HCT116 (cell line): ENCODE data around the gene IL5. TPM values are rescaled to one million over a fixed set of nuclear protein-coding genes. Genes with fewer than 3 reads are reported as not detected.
A peak's percentile ranks its signal among the peaks of the same experiment; 100 is the strongest.

Experiments used
- ATAC-seq: fragments of 200-7000 bp; cut with Tn5 transposase; 2 replicates; pipeline ENCODE4 v1.9.1; 2020; ENCODE audit warnings: mild to moderate bottlenecking, moderate library complexity
- BruUV-seq: library from RNA; stranded (reverse); fragments of 400-500 nt; replicated peaks from 2 replicates; lab custom pipeline; 2021; lab: Mats Ljungman, UMichigan
- CTCF ChIA-PET: fragments of 300-600 bp; sonication (Branson Sonifier 250); formaldehyde crosslinking; loops from one replicate; lab custom pipeline; 2021; ENCODE audit warnings: antibody characterized with exemption; lab: Charles Lee
- POLR2A ChIA-PET: fragments of 300-600, 350-600 bp; sonication (Branson Sonifier 250); formaldehyde crosslinking; loops from one replicate; lab custom pipeline; 2021; ENCODE audit warnings: antibody characterized with exemption; lab: Charles Lee
- RAD21 ChIA-PET, 2 experiments: fragments of 300-600 bp; sonication (Branson Sonifier 250); formaldehyde crosslinking; loops; one replicate each; lab custom pipeline; 2023; ENCODE audit warnings: low total read pairs in 2 of 2; ENCODE audit not compliant: uncharacterized antibody in 2 of 2, unreplicated experiment in 2 of 2, low non-redundant PET in 1 of 2; lab: Charles Lee
- DNase-seq: peaks from one replicate; pipeline ENCODE4 v3.0.0-alpha.2; 2010; ENCODE audit warnings: low read depth, low spot score
- H2AFZ ChIP-seq: fragments of 200-600 bp; shearing (Covaris generic), sonication (generic); 2 replicates; pipeline ENCODE4 v1.6.1; 2017; ENCODE audit warnings: low read depth, mixed run types, mixed read lengths, antibody characterized with exemption, low read length; ENCODE audit not compliant: poor library complexity, severe bottlenecking
- H3K27ac ChIP-seq: 2 replicates; pipeline ENCODE4 v1.5.1; 2012; ENCODE audit warnings: low read depth, low read length
- H3K27me3 ChIP-seq: fragments of 200-600 bp; sonication (generic); 2 replicates; pipeline ENCODE4 v1.6.1; 2016; ENCODE audit warnings: mixed run types, low read length, mixed read lengths; ENCODE audit not compliant: insufficient read depth
- H3K36me3 ChIP-seq, 2 experiments: fragments of 200-500 bp in 1 of 2; fragments of 200-600 bp in 1 of 2; sonication (Bioruptor generic) in 1 of 2; sonication (generic) in 1 of 2; 2 replicates each; pipeline versions ENCODE4 v1.5.1 to v1.6.1; 2014 to 2016; ENCODE audit warnings: low read length in 2 of 2, inconsistent platforms in 1 of 2, mixed read lengths in 1 of 2, mixed run types in 1 of 2; ENCODE audit not compliant: insufficient read depth in 2 of 2, control insufficient read depth in 1 of 2
- H3K4me1 ChIP-seq, 2 experiments: fragments of 200-600 bp in 1 of 2; sonication (generic) in 1 of 2; 2 replicates each; pipeline versions ENCODE4 v1.5.1 to v1.6.1; 2012 to 2017; ENCODE audit warnings: low read length in 2 of 2, inconsistent platforms in 1 of 2, mild to moderate bottlenecking in 1 of 2, mixed read lengths in 1 of 2, mixed run types in 1 of 2, moderate library complexity in 1 of 2; ENCODE audit not compliant: insufficient read depth in 2 of 2, control insufficient read depth in 1 of 2
- H3K4me2 ChIP-seq: fragments of 200-600 bp; sonication (generic); 2 replicates; pipeline ENCODE4 v1.6.1; 2017; ENCODE audit warnings: mixed run types, low read length, mixed read lengths
- H3K4me3 ChIP-seq, 2 experiments: fragments of 200-600 bp in 1 of 2; sonication (generic) in 1 of 2; replicated peaks in 1 of 2; 2 replicates each; pipeline ENCODE4 v1.5.1; 2011 to 2016; ENCODE audit warnings: low read length in 2 of 2, control low read depth in 1 of 2, low read depth in 1 of 2, mild to moderate bottlenecking in 1 of 2, mixed read lengths in 1 of 2, mixed run types in 1 of 2
- H3K79me2 ChIP-seq: fragments of 200-600 bp; sonication (generic); 2 replicates; pipeline ENCODE4 v1.6.1; 2017; ENCODE audit warnings: mild to moderate bottlenecking, mixed run types, low read length, moderate library complexity, mixed read lengths; ENCODE audit not compliant: insufficient read depth
- H3K9ac ChIP-seq: fragments of 200-600 bp; sonication (generic); 2 replicates; pipeline ENCODE4 v1.6.1; 2016; ENCODE audit warnings: low read length, mixed read lengths
- H3K9me2 ChIP-seq: fragments of 200-600 bp; sonication (generic), shearing (Covaris generic); 2 replicates; pipeline ENCODE4 v1.6.1; 2017; ENCODE audit warnings: mixed run types, mild to moderate bottlenecking, moderate library complexity; ENCODE audit not compliant: insufficient read depth
- H3K9me3 ChIP-seq, 2 experiments: fragments of 200-500 bp in 1 of 2; fragments of 200-600 bp in 1 of 2; sonication (Bioruptor generic) in 1 of 2; sonication (generic) in 1 of 2; 2 replicates each; pipeline ENCODE4 v1.6.1; 2014 to 2017; ENCODE audit warnings: low read length in 2 of 2, mixed read lengths in 2 of 2, inconsistent platforms in 1 of 2, low read depth in 1 of 2, mild to moderate bottlenecking in 1 of 2, mixed run types in 1 of 2, moderate library complexity in 1 of 2; ENCODE audit not compliant: control insufficient read depth in 1 of 2, insufficient read depth in 1 of 2
- H4K20me1 ChIP-seq: fragments of 200-600 bp; sonication (generic), shearing (Covaris generic); 2 replicates; pipeline ENCODE4 v1.6.1; 2017; ENCODE audit warnings: mixed run types, mild to moderate bottlenecking, moderate library complexity; ENCODE audit not compliant: insufficient read depth
- CEBPB ChIP-seq: IDR thresholded peaks from 2 replicates; pipeline ENCODE4 v1.6.1; 2012; ENCODE audit warnings: low read depth
- CTCF ChIP-seq, 3 experiments: fragments of 200-600 bp in 1 of 3; sonication (generic) in 1 of 3; IDR thresholded peaks in 2 of 3; conservative IDR thresholded peaks in 1 of 3; 2 replicates each; pipeline ENCODE4 v1.5.1; 2012 to 2017; ENCODE audit warnings: low read depth in 2 of 3, low read length in 2 of 3, antibody characterized with exemption in 1 of 3, borderline replicate concordance in 1 of 3, control low read depth in 1 of 3, mild to moderate bottlenecking in 1 of 3, mixed read lengths in 1 of 3, mixed run types in 1 of 3, moderate library complexity in 1 of 3; ENCODE audit not compliant: insufficient read depth in 1 of 3
- EZH2phosphoT487 ChIP-seq: fragments of 200-600 bp; IDR thresholded peaks from 2 replicates; pipeline ENCODE4 v1.6.1; 2018; ENCODE audit warnings: antibody characterized with exemption, borderline replicate concordance
- FOSL1 ChIP-seq: IDR thresholded peaks from 2 replicates; pipeline ENCODE4 v1.6.1; 2012; ENCODE audit warnings: low read depth
- POLR2A ChIP-seq: IDR thresholded peaks from 2 replicates; pipeline ENCODE4 v1.7.0; 2011; ENCODE audit warnings: borderline replicate concordance; ENCODE audit not compliant: insufficient read depth, insufficient read length; ENCODE audit errors: extremely low read depth
- SP1 ChIP-seq: IDR thresholded peaks from 2 replicates; pipeline ENCODE4 v1.6.1; 2012; ENCODE audit warnings: low read depth
- YY1 ChIP-seq: IDR thresholded peaks from 2 replicates; pipeline ENCODE4 v1.6.1; 2011; ENCODE audit warnings: low read length, low read depth, moderate library complexity, mild to moderate bottlenecking; ENCODE audit not compliant: insufficient replicate concordance; ENCODE audit errors: extremely low read depth
- ZFX ChIP-seq: fragments of 450-650 bp; IDR thresholded peaks from 2 replicates; pipeline ENCODE4 v1.6.1; 2017
- intact Hi-C: fragments of 100-400 bp; cut with micrococcal nuclease; formaldehyde crosslinking; loops from 2 replicates; pipeline ENCODE4 v1.10.0; 2022
- total RNA-seq: library from RNA; stranded (reverse); gene quantifications from one replicate; pipeline ENCODE4 v1.2.1, GENCODE V29; 2021; ENCODE audit not compliant: unreplicated experiment
- TF ChIP-seq, protein P1 (sequence below): IDR thresholded peaks from 2 replicates; pipeline ENCODE4 v1.6.1; 2012

IL5 gene
- total RNA-seq, 1 experiment from 2014 or later = not detected

DNA sequence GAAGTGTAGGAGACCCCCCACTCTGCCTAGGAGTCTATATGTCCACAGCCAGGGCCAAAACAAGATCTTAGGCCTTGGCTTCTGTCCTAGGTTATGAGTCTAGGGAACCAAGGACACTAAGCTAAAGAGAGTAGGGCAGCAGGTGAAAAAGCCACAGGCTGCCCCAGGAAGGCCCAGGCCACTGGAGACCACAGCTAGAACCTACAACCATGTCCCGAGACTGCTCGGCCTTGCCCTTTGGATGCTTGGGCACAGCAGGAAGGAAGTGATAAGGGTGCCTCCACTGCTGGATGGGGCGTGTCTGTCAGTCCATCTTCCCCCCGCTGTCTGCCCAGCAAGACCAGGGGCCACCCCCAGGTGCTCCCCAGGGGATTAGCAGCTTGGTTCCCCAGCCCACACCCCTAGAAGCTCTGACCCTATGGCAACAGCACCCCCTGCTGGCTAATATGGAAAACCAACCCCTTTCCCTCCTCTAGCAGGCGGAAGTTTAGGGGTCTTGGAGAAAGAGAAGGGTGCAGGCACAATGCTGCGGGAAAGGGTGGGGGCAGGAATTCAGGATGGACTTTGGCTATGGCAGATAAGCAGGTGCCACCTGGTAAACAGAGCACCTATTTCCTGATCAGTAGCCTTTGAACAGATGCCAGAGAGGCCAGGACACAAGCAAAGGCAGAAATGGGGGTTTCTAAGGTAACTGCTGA lies 42.2 kb downstream of the IL5 start (continued):
- TF ChIP-seq CTCF (IDR thresholded peaks at IDR 0.05 in 2 of 3, conservative IDR thresholded peaks at IDR 0.05 in 1 of 3; ENCODE audit: borderline replicate concordance in 1 of 3, insufficient read depth in 1 of 3, low read depth in 2 of 3, low read length in 2 of 3) (peak in 2 of 3 experiments; percentile 78 to 96; a peak in 4 of 6 replicates), YY1 (peak; percentile 35)
- TF ChIP-seq, protein P1, sequence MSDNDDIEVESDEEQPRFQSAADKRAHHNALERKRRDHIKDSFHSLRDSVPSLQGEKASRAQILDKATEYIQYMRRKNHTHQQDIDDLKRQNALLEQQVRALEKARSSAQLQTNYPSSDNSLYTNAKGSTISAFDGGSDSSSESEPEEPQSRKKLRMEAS = no peak

- ATAC-seq (no peak), DNase-seq (no peak)
- no peak overlapping the region for H3K4me2 ChIP-seq
- ChIA-PET POLR2A (interaction anchor here (1.4 to 1.8 kb wide), 3 partner anchors 9 to 206 kb away, joined by 4 to 10 read pairs (median 9); partner anchors contain the start of genes IRF1 and SLC22A4), RAD21 (interaction anchor here (1.0 to 2.8 kb wide), 5 partner anchors 74 to 114 kb away, joined by 3 to 13 read pairs (median 8); no protein-coding TSS in a partner anchor), CTCF (interaction anchor here (0.7 to 2.8 kb wide), 20 partner anchors 10 to 321 kb away, joined by 3 to 37 read pairs (median 4); partner anchors contain the start of genes IRF1 and SLC22A4)
- H3K9ac ChIP-seq = no peak overlapping the region
- no peak overlapping the region for H2AFZ ChIP-seq
- TF ChIP-seq FOSL1 = no peak
- TF ChIP-seq POLR2A = no peak
- TF ChIP-seq SP1 = no peak
- no peak for TF ChIP-seq EZH2phosphoT487
- TF ChIP-seq CEBPB = no peak
- TF ChIP-seq, protein P1 = no peak
- TF ChIP-seq ZFX = no peak
- H3K27ac ChIP-seq = no peak overlapping the region; the same call in 1 of the 2 replicates
- no peaks in the 10 kb centered on the region for H3K9me2 ChIP-seq
- no peaks in the 10 kb centered on the region for H3K27me3 ChIP-seq
- H3K79me2 ChIP-seq = no peaks in the 10 kb centered on the region
- no peaks in the 10 kb centered on the region for H4K20me1 ChIP-seq
- H3K36me3 ChIP-seq = no peaks in the 10 kb centered on the region
- no peak overlapping the region for H3K4me3 ChIP-seq
- peaks cover 16 to 62% of the 10 kb centered on the region in 2 experiments for H3K4me1 ChIP-seq
- intact Hi-C loops = loop anchor here (5.0 kb wide), 1 partner anchor 433 kb away; no protein-coding TSS in a partner anchor
- no peaks in the 10 kb centered on the region for H3K9me3 ChIP-seq
- no TSS peak for BruUV-seq
These were observed 42.9 kb downstream of the IL5 start for GRCh38 chr5:132500244-132500930.
